Glutamatergic neuron (in vitro differentiated cells): ENCODE results near the gene PARVB. TPM values are rescaled to one million over a fixed set of nuclear protein-coding genes. Genes with fewer than 3 reads are reported as not detected.
A peak's percentile ranks its signal among the peaks of the same experiment; 100 is the strongest.

Source experiments
- DNase-seq: peaks from one replicate; pipeline ENCODE4 v3.0.0; 2022
- H3K27ac Mint-ChIP-seq: one replicate; pipeline ENCODE4 v1.8.0; 2020; ENCODE audit warnings: mild to moderate bottlenecking, mixed read lengths, inconsistent platforms; ENCODE audit not compliant: unreplicated experiment
- H3K27me3 Mint-ChIP-seq: one replicate; pipeline ENCODE4 v1.8.0; 2020; ENCODE audit warnings: mild to moderate bottlenecking, moderate library complexity, mixed read lengths, inconsistent platforms; ENCODE audit not compliant: unreplicated experiment
- H3K36me3 Mint-ChIP-seq: one replicate; pipeline ENCODE4 v1.8.0; 2020; ENCODE audit warnings: mild to moderate bottlenecking, mixed read lengths, inconsistent platforms; ENCODE audit not compliant: unreplicated experiment
- H3K4me1 Mint-ChIP-seq: one replicate; pipeline ENCODE4 v1.8.0; 2020; ENCODE audit warnings: mild to moderate bottlenecking, low read depth, mixed read lengths, inconsistent platforms; ENCODE audit not compliant: unreplicated experiment
- H3K4me3 Mint-ChIP-seq: one replicate; pipeline ENCODE4 v1.8.0; 2020; ENCODE audit warnings: mild to moderate bottlenecking, mixed read lengths, inconsistent platforms; ENCODE audit not compliant: unreplicated experiment
- H3K9me3 Mint-ChIP-seq: one replicate; pipeline ENCODE4 v1.8.0; 2020; ENCODE audit warnings: mild to moderate bottlenecking, moderate library complexity, mixed read lengths, inconsistent platforms; ENCODE audit not compliant: unreplicated experiment
- total RNA-seq: library from RNA; stranded (reverse); fragmentation: NEBNext Ultra II Directional; extraction: Animal tissue kit (Norgen Biotek cat#: 25700); gene quantifications from one replicate; pipeline ENCODE4 v1.2.1, GENCODE V29; 2021; ENCODE audit not compliant: unreplicated experiment
- TF ChIP-seq, protein P1 (sequence below): fragments of 200-600 bp; sonication (generic); IDR thresholded peaks from one replicate; pipeline ENCODE4 v1.5.0; 2021; ENCODE audit not compliant: partially characterized antibody, unreplicated experiment

The PARVB gene
- total RNA-seq, 1 donor from 2014 or later, result 7.7 TPM

DNA sequence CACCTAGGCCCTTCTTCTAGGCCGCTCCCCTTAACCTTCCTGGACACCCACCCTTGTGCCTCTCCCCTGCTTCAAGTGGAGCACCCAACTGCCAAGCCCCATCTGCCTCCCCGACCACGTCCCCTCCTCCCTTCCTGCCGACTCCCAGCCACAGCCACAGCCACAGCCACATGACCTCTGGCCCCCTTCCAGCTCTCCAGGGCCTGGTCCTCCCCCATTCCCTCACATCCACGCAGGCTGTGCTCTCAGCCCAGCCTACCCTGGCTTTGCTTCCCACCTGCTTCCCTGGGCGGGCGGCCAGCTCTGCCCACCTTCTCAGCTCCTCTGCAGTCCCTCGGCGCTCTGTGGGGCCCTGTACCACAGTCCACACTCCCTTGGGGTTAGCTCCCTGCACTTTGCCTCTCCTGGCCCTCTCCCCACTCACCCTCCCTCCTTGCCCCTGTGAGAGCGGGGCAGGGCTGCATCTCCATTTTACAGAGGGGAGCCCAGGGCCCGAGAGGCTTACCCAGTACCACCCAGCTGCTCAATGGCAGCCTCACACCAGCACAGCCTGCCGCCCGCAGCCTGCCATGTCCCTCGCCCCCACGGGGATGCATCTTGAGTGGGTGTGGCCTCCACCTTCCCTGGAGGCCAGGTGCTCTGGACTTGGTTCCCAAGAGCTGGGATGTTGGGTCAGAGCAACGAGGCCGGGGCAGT lies 176.9 kb downstream of the PARVB start:
- peaks cover 12% of the 10 kb centered on the region for H3K9me3 Mint-ChIP-seq
- no peak overlapping the region for H3K4me3 Mint-ChIP-seq
- H3K36me3 Mint-ChIP-seq, result no peaks in the 10 kb centered on the region
- H3K27ac Mint-ChIP-seq, result no peak overlapping the region
- TF ChIP-seq, protein P1, sequence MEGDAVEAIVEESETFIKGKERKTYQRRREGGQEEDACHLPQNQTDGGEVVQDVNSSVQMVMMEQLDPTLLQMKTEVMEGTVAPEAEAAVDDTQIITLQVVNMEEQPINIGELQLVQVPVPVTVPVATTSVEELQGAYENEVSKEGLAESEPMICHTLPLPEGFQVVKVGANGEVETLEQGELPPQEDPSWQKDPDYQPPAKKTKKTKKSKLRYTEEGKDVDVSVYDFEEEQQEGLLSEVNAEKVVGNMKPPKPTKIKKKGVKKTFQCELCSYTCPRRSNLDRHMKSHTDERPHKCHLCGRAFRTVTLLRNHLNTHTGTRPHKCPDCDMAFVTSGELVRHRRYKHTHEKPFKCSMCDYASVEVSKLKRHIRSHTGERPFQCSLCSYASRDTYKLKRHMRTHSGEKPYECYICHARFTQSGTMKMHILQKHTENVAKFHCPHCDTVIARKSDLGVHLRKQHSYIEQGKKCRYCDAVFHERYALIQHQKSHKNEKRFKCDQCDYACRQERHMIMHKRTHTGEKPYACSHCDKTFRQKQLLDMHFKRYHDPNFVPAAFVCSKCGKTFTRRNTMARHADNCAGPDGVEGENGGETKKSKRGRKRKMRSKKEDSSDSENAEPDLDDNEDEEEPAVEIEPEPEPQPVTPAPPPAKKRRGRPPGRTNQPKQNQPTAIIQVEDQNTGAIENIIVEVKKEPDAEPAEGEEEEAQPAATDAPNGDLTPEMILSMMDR, result no peak
- peaks cover 3% of the 10 kb centered on the region for H3K27me3 Mint-ChIP-seq
- peak; percentile 9 for DNase-seq
- H3K4me1 Mint-ChIP-seq, result peaks cover 7% of the 10 kb centered on the region

DNA sequence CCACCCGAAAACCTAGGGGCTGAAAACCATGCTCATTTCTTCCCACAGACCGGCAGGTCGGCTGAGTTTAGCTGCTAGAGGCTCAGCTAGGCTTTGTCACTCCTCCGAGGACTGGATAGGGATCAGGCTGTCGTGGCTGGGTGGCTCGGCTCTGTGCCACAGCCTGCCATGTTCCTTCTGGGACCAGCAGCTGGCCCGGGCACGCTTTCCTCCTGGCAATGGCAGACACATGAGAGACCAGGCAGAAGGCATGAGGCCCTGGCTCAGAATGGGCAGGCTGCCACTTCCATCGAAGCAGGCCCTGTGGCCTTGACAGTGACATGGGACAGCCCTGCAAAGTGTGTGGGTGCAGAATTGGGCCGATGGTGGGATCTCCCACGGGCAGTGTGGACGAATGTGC lies 177.6 kb downstream of the PARVB start:
- peak; percentile 6 for DNase-seq
- peaks cover 3% of the 10 kb centered on the region for H3K27me3 Mint-ChIP-seq
- H3K9me3 Mint-ChIP-seq, result peaks cover 12% of the 10 kb centered on the region
- H3K4me3 Mint-ChIP-seq, result no peak overlapping the region
- no peaks in the 10 kb centered on the region for H3K36me3 Mint-ChIP-seq
- TF ChIP-seq, protein P1, result no peak
- no peak overlapping the region for H3K27ac Mint-ChIP-seq
- H3K4me1 Mint-ChIP-seq, result peaks cover 6% of the 10 kb centered on the region

DNA sequence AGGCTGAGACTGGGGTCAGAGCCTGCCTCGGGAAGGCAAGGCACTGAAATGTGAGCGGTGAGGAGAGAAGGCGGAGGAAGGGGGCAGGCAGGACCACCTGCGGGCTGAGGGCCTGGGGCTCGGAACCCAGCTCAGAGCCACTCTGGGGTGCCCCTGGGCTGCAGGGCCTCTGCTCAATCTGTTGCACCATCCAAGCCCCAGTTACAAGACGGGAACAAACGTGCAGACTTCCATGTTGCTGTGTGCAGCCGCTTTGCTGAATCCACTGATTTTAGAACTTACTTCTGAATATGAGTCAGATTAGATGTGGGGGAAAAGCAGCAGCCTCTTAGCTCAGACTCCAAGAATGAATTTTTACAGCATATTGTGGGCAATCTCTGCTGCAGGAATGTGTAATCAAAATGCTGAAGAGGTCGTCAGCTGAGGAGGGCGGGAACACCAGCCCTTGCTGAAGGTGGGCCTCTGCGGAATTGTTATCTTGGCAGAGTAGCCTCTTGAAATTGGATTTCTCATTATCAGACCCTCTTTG lies 178.2 kb downstream of the PARVB start:
- Mint-ChIP-seq H3K4me3 (no peak overlapping the region), H3K27me3 (peaks cover 3% of the 10 kb centered on the region), H3K36me3 (no peaks in the 10 kb centered on the region), H3K27ac (no peak overlapping the region), H3K9me3 (peaks cover 12% of the 10 kb centered on the region), H3K4me1 (peaks cover 6% of the 10 kb centered on the region)
- TF ChIP-seq, protein P1, result no peak
- peak; percentile 4 for DNase-seq

- no peak for DNase-seq
- H3K9me3 Mint-ChIP-seq, result peaks cover 12% of the 10 kb centered on the region
- TF ChIP-seq, protein P1, result no peak
- H3K4me1 Mint-ChIP-seq, result peaks cover 6% of the 10 kb centered on the region
- H3K27me3 Mint-ChIP-seq, result peaks cover 8% of the 10 kb centered on the region
- H3K36me3 Mint-ChIP-seq, result no peaks in the 10 kb centered on the region
- H3K27ac Mint-ChIP-seq, result no peak overlapping the region
- H3K4me3 Mint-ChIP-seq, result no peak overlapping the region
Observed at GRCh38 chr22:44203203-44203602, 179.1 kb downstream of the PARVB start.

GRCh38 chr22:44204739-44205515 lies 180.8 kb downstream of the PARVB start:
- peaks cover 8% of the 10 kb centered on the region for H3K27me3 Mint-ChIP-seq
- peaks cover 5% of the 10 kb centered on the region for H3K36me3 Mint-ChIP-seq
- DNase-seq, result peak; percentile 10
- H3K4me3 Mint-ChIP-seq, result no peak overlapping the region
- H3K9me3 Mint-ChIP-seq, result peaks cover 12% of the 10 kb centered on the region
- H3K4me1 Mint-ChIP-seq, result peaks cover 6% of the 10 kb centered on the region
- H3K27ac Mint-ChIP-seq, result no peak overlapping the region
- TF ChIP-seq, protein P1, result no peak
